Inferior parietal cortex (tissue), 1 donor: ENCODE data around the gene PRSS57.
A peak's percentile ranks its signal among the peaks of the same experiment; 100 is the strongest.
"Not testable (repeated sequence)": the region's sequence is repeated elsewhere in the genome, so short reads cannot be mapped to it uniquely, and the experiment has no call there.

ENCODE experiments used
- DNase-seq: peaks from one replicate; pipeline ENCODE4 v3.0.0-alpha.2; 2016; ENCODE audit errors: extremely low spot score

The PRSS57 gene

GRCh38 chr19:723247-723646 is 28.0 kb upstream of the PRSS57 start:
- DNase-seq: no peak

DNA sequence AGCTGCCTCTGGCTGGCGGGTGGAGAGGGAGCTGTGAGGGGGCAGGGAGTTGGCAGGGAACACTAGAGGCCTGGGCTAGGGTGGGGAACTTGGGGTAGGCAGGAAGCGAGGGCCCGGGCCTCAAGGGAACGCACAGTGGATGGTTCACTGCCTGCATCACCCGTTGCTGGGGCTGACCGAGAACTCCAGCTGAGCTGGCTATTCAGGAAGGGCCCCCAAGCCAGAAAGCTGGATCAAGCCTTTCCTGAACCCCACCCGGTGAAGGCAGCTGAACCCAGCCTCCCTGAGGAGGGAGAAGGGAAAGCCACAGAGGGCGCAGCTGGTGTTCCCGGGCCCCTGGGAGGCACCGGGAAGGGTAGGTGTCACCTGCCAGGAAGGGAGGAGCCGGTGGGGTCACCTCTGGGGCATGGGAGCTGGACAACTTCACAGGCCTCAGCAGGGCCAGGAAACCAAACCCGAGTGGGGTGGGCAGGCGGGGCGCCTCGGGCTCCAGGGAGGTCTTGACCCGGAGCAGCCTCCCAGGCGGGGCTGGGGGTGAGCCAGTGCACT is 27.4 kb upstream of the PRSS57 start:
- no peak for DNase-seq

GRCh38 chr19:720345-721160 is 25.3 kb upstream of the PRSS57 start:
- DNase-seq: peak; percentile 23

- peak; percentile 13 for DNase-seq
Observed at GRCh38 chr19:719636-720344, 24.5 kb upstream of the PRSS57 start.

DNA sequence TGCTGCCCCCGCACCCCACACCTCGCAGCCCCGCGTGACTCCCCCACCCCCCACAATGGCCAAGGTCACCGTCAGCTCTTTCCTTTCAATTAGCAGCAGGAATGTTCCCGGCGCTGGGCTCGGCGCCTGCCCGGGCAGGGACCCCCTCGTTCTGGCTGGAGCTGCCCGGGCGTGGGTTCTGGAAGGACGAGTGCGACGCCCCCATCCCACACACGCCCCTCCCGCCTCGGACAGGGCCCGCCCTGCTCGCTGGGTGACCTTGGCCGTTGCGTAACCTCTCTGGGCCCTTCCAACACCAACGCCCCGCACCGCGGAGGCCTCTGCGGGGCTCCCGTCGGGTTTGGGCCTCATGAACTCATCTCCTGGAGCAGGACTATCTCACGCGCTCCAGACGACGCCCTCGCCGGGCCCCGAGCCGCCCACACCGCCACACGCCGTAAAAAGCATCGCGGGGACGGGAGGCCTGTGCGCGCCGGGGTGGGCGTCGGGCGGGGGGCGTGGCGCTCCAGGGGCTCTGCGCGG is 23.8 kb upstream of the PRSS57 start:
- DNase-seq: peak; percentile 2

GRCh38 chr19:718251-718951 is 23.1 kb upstream of the PRSS57 start:
- no peak for DNase-seq

GRCh38 chr19:715347-715746 is 20.1 kb upstream of the PRSS57 start:
- DNase-seq: no peak

DNA sequence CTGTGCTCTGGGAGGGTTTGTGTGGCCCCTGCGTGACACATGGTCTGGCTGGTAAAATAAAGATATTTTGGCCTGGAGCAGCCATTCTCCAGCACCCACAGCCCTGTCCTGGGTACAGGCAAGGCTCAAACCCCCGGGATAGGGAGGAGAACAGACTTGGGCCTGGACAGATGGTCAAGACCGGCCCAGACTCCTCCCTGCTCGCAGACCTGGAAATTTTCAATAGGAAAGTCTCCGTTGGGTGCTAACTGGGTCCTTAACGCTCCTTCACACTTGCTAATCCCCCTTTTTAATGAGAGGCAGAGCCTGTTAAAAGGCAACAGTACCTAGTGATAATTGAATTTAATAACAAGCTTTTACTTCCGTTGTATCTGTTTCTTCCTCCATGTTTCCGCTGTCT is 16.0 kb upstream of the PRSS57 start:
- peak; percentile 5 for DNase-seq

DNA sequence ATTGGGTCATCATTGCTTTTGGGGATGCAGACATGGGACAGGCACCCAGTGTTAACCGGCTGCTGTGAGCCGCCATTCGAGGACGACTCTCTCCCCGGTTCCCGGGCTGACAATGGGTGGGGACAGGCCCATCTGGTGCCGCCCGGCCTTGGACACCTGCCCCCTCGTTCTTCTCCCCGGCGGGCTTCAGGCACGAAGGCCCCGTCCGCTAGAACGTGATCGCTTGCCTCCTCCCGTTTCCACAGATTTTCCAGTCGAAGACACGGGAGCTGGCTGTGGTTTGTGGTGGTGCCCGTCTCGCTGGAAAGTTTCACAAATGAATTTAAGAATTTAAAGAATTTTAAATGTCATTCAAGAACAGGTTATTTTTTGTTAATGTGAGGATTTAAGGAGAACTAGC is 15.5 kb upstream of the PRSS57 start:
- peak; percentile 7 for DNase-seq

GRCh38 chr19:709965-710571 is 14.8 kb upstream of the PRSS57 start:
- no peak for DNase-seq

DNA sequence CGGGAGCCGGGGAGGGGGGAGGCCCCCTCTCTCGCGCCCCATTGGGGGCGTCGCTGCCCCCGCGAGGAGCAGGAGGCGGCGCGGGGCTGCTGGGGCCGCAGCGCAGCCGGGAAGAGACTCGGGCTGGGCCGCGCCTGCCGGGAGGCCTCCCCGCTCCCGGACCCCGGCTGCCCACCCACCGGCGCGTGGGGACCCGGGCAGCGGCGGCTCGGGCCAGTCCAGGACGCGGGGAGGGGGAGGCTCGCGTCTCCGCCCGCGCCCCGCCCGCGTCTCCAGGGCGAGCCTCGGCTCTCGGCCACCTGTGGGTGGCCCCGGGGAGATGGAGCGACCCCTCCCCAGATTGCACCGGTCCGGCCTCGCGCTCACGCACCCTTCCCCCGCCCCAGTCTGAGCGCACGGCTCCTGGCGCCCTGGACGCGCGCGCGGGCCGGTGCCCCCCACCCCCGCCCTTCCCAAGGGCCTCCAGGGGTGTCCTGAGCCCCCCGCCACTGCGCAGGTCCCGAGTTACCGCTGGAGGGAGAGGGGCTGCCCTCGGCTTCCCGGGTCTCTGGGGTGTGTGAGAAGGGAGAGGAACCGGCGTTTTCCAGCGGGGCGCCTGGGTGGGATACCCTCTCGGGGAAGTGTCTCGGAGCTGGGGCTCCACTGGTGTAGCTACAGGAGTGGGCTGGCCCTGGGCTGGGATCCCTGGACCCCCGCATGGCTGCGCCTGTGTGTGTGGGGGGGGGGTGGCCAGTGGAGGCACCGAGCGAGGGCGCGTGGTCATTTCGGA is 14.1 kb upstream of the PRSS57 start:
- no peak for DNase-seq

GRCh38 chr19:708154-709143 is 13.2 kb upstream of the PRSS57 start, which contains the start of gene PALM:
TSS of gene PALM (plus strand) at chr19:708935. CDS start at chr19:709147, 212 bp downstream.
- peak; percentile 5 for DNase-seq

- no peak for DNase-seq
Observed at GRCh38 chr19:704447-704741, 9.1 kb upstream of the PRSS57 start.

DNA sequence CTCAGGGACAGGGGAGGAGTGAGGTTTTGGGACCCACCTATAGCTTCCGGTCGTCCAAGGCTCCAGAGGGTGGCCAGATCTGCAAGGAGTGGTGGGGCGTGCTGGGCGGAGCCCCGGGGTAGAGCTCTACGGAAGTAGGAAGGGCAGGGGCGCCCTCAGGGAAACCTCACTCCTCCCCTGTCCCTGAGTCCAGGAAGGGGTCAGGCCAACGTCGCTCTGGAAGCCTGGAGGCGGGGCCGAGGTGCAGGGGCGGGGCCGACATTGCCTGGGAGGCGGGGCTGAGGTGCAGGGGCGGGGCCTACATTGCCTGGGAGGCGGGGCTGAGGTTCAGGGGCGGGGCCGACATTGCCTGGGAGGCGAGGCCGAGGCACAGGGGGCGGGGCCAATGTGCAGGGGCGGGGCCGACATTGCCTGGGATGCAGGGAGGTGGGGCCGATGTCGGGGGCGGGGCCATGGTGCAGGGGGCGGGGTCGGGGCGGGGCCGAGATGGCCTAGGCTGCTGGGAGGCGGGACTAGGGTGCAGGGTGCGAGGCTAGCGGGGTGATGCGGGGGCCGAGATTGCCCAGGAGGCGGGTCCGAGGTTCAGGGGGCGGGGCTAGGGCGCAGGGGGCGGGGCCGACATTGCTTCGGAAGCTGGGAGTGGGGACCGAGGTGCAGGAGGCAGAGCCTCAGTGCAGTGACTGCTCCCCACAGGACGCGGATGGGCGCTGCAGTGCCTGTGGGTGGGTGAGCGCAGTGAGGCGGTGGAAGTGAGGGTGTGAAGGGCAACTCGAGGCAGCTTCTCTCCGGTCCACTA is 8.6 kb upstream of the PRSS57 start:
- DNase-seq: peak; percentile 30

DNA sequence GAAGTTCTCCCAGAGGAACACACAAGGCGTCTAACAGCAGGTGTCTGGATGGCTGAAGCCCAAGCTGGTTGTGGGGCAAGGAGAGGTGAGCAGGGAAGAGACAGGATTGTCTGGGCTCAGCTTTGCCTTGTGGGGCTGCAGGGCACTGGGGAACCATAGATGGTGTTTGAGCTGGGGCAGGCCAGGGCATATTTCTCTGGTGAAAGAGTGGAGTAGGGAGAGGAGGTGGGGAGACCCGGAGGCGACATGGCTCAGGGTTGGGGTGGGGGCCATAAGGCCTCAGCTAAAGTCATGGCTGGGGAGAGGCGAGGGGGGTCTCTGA is 8.0 kb upstream of the PRSS57 start:
- DNase-seq: no peak

GRCh38 chr19:702847-703246 is 7.6 kb upstream of the PRSS57 start:
- not testable (repeated sequence) for DNase-seq

- not testable (repeated sequence) for DNase-seq
Observed at GRCh38 chr19:699885-700284, 4.6 kb upstream of the PRSS57 start.

- not testable (repeated sequence) for DNase-seq
Observed at GRCh38 chr19:698529-698928, 3.3 kb upstream of the PRSS57 start.
